Measurements from ENCODE around the gene PIGL. TPM values are rescaled to one million over a fixed set of nuclear protein-coding genes. Genes with fewer than 3 reads are reported as not detected.
A peak's percentile ranks its signal among the peaks of the same experiment; 100 is the strongest.

Gene PIGL
- total and polyA plus RNA-seq, 2 experiments from 2014 or later = 10.9 to 15.4 TPM

- no peaks in the 10 kb centered on the region for H3K27me3 ChIP-seq (replicated peaks; ENCODE audit: insufficient read depth)
- no peaks in the 10 kb centered on the region for H3K9me2 ChIP-seq (ENCODE audit: insufficient read depth)
- no peaks in the 10 kb centered on the region for H3K36me3 ChIP-seq (ENCODE audit: low read depth)
- H2AFZ ChIP-seq = no peak overlapping the region
- no peak overlapping the region for H3K4me2 ChIP-seq (ENCODE audit: unreplicated experiment)
- WGBS, 2 experiments (ENCODE audit: low coverage in 1 of 2, low lambda C conversion rate in 2 of 2, missing lambda C conversion rate in 2 of 2) = 82 to 86% methylated on average over 1 of the region's 1 CpG
- TF ChIP-seq EZH2phosphoT487 (IDR thresholded peaks at IDR 0.05; ENCODE audit: insufficient read depth, low read depth) (no peak), EZH2 (IDR thresholded peaks at IDR 0.05; ENCODE audit: insufficient read depth, poor library complexity, severe bottlenecking) (no peak)
- no peak overlapping the region for H3K4me3 ChIP-seq
- no peaks in the 10 kb centered on the region for H4K20me1 ChIP-seq (ENCODE audit: insufficient read depth)
- no peak for DNase-seq
- no peaks in the 10 kb centered on the region for H3F3A ChIP-seq (ENCODE audit: insufficient read depth)
- H3K9ac ChIP-seq = no peak overlapping the region
- H3K9me3 ChIP-seq (ENCODE audit: low read depth) = no peaks in the 10 kb centered on the region
- in situ Hi-C loops (cut with MboI) = no loop called here
- no peak overlapping the region for H3K27ac ChIP-seq
- H3K79me2 ChIP-seq (ENCODE audit: insufficient read depth) = no peaks in the 10 kb centered on the region
- no peaks in the 10 kb centered on the region for H3K4me1 ChIP-seq (ENCODE audit: insufficient read depth)
Observed at GRCh38 chr17:16298140-16298662, 81.2 kb downstream of the PIGL start.

- Histone ChIP-seq H3K9me2 (ENCODE audit: insufficient read depth) (no peaks in the 10 kb centered on the region), H3K4me2 (ENCODE audit: unreplicated experiment) (no peak overlapping the region), H3K9ac (no peak overlapping the region), H3K79me2 (ENCODE audit: insufficient read depth) (no peaks in the 10 kb centered on the region), H3K4me1 (ENCODE audit: insufficient read depth) (no peaks in the 10 kb centered on the region), H2AFZ (no peak overlapping the region), H3K9me3 (ENCODE audit: low read depth) (no peaks in the 10 kb centered on the region), H3K27ac (no peak overlapping the region), H4K20me1 (ENCODE audit: insufficient read depth) (no peaks in the 10 kb centered on the region), H3F3A (ENCODE audit: insufficient read depth) (no peaks in the 10 kb centered on the region), H3K4me3 (no peak overlapping the region), H3K27me3 (replicated peaks; ENCODE audit: insufficient read depth) (no peaks in the 10 kb centered on the region), H3K36me3 (ENCODE audit: low read depth) (no peaks in the 10 kb centered on the region)
- in situ Hi-C loops (cut with MboI) = no loop called here
- 97 to 100% methylated on average over 3 of the region's 3 CpGs for WGBS, 2 experiments (ENCODE audit: low coverage in 1 of 2, low lambda C conversion rate in 2 of 2, missing lambda C conversion rate in 2 of 2)
- no peak for DNase-seq
- no peak for TF ChIP-seq EZH2phosphoT487 (IDR thresholded peaks at IDR 0.05; ENCODE audit: insufficient read depth, low read depth)
- TF ChIP-seq EZH2 (IDR thresholded peaks at IDR 0.05; ENCODE audit: insufficient read depth, poor library complexity, severe bottlenecking) = no peak
Observed at GRCh38 chr17:16300554-16300953, 83.5 kb downstream of the PIGL start.

- no peak overlapping the region for H2AFZ ChIP-seq
- TF ChIP-seq EZH2 (IDR thresholded peaks at IDR 0.05; ENCODE audit: insufficient read depth, poor library complexity, severe bottlenecking) = no peak
- no peak for TF ChIP-seq EZH2phosphoT487 (IDR thresholded peaks at IDR 0.05; ENCODE audit: insufficient read depth, low read depth)
- H3F3A ChIP-seq (ENCODE audit: insufficient read depth) = no peaks in the 10 kb centered on the region
- H3K4me2 ChIP-seq (ENCODE audit: unreplicated experiment) = no peak overlapping the region
- H3K79me2 ChIP-seq (ENCODE audit: insufficient read depth) = no peaks in the 10 kb centered on the region
- peak; percentile 5 for DNase-seq
- 95 to 97% methylated on average over 13 of the region's 13 CpGs for WGBS, 2 experiments (ENCODE audit: low coverage in 1 of 2, low lambda C conversion rate in 2 of 2, missing lambda C conversion rate in 2 of 2)
- in situ Hi-C loops (cut with MboI) = no loop called here
- no peaks in the 10 kb centered on the region for H3K27me3 ChIP-seq (replicated peaks; ENCODE audit: insufficient read depth)
- H3K9me3 ChIP-seq (ENCODE audit: low read depth) = no peaks in the 10 kb centered on the region
- no peak overlapping the region for H3K27ac ChIP-seq
- no peak overlapping the region for H3K9ac ChIP-seq
- no peaks in the 10 kb centered on the region for H3K9me2 ChIP-seq (ENCODE audit: insufficient read depth)
- no peak overlapping the region for H3K4me3 ChIP-seq
- H4K20me1 ChIP-seq (ENCODE audit: insufficient read depth) = no peaks in the 10 kb centered on the region
- no peaks in the 10 kb centered on the region for H3K36me3 ChIP-seq (ENCODE audit: low read depth)
- no peaks in the 10 kb centered on the region for H3K4me1 ChIP-seq (ENCODE audit: insufficient read depth)
Observed at GRCh38 chr17:16301963-16302855, 85.2 kb downstream of the PIGL start.

- H3K27me3 ChIP-seq (replicated peaks; ENCODE audit: insufficient read depth) = no peaks in the 10 kb centered on the region
- no peak overlapping the region for H3K9ac ChIP-seq
- TF ChIP-seq EZH2phosphoT487 (IDR thresholded peaks at IDR 0.05; ENCODE audit: insufficient read depth, low read depth) (no peak), EZH2 (IDR thresholded peaks at IDR 0.05; ENCODE audit: insufficient read depth, poor library complexity, severe bottlenecking) (no peak)
- WGBS, 2 experiments (ENCODE audit: low coverage in 1 of 2, low lambda C conversion rate in 2 of 2, missing lambda C conversion rate in 2 of 2) = 81 to 90% methylated on average over 4 of the region's 4 CpGs
- no peak overlapping the region for H3K27ac ChIP-seq
- H3K9me3 ChIP-seq (ENCODE audit: low read depth) = no peaks in the 10 kb centered on the region
- H3F3A ChIP-seq (ENCODE audit: insufficient read depth) = no peaks in the 10 kb centered on the region
- no peaks in the 10 kb centered on the region for H3K36me3 ChIP-seq (ENCODE audit: low read depth)
- H4K20me1 ChIP-seq (ENCODE audit: insufficient read depth) = no peaks in the 10 kb centered on the region
- no peak for DNase-seq
- H3K79me2 ChIP-seq (ENCODE audit: insufficient read depth) = no peaks in the 10 kb centered on the region
- no peaks in the 10 kb centered on the region for H3K4me1 ChIP-seq (ENCODE audit: insufficient read depth)
- H3K4me2 ChIP-seq (ENCODE audit: unreplicated experiment) = no peak overlapping the region
- no peak overlapping the region for H2AFZ ChIP-seq
- in situ Hi-C loops (cut with MboI) = no loop called here
- no peak overlapping the region for H3K4me3 ChIP-seq
- H3K9me2 ChIP-seq (ENCODE audit: insufficient read depth) = no peaks in the 10 kb centered on the region
Observed at GRCh38 chr17:16302856-16303255, 85.8 kb downstream of the PIGL start.
